ENCODE measurements around the gene F12. TPM values are rescaled to one million over a fixed set of nuclear protein-coding genes. Genes with fewer than 3 reads are reported as not detected.

Gene F12
- polyA plus RNA-seq, 3 donors: 1.4 to 5.5 (median 1.5) TPM

- peaks cover 35% of the 10 kb centered on the region for H3K4me1 Mint-ChIP-seq
- peaks cover 34 to 52% of the 10 kb centered on the region in 2 donors for H3K36me3 Mint-ChIP-seq
- no peak overlapping the region for H3K4me3 Mint-ChIP-seq
- H3K27me3 Mint-ChIP-seq (ENCODE audit: low read depth in 3 of 3): peaks cover 0 to 14% (median 6%) of the 10 kb centered on the region in 3 donors
- H3K9me3 Mint-ChIP-seq: peaks cover 0 to 5% (median 0%) of the 10 kb centered on the region in 7 donors
- no peak overlapping the region for H3K27ac Mint-ChIP-seq
- H3K27ac ChIP-seq (ENCODE audit: low read depth in 1 of 2, low read length in 2 of 2): no peak overlapping the region
- no peak overlapping the region for H3K4me3 ChIP-seq (replicated peaks in 1 of 3; ENCODE audit: low read depth in 2 of 3, low read length in 3 of 3)
- peaks cover 24 to 34% of the 10 kb centered on the region in 2 donors for H3K4me1 ChIP-seq (ENCODE audit: control insufficient read depth in 1 of 2, insufficient read depth in 2 of 2, low read length in 2 of 2)
- WGBS (ENCODE audit: insufficient coverage): 100% methylated on average over 3 of the region's 5 CpGs
- peaks cover 47% of the 10 kb centered on the region for H4K20me1 ChIP-seq (ENCODE audit: insufficient read depth, low read length)
- H2AFZ ChIP-seq (ENCODE audit: insufficient read depth, low read depth, low read length, poor library complexity, severe bottlenecking): no peak overlapping the region
- no peak for TF ChIP-seq CTCF (IDR thresholded peaks at IDR 0.05)
- no peaks in the 10 kb centered on the region for H3K27me3 ChIP-seq (ENCODE audit: control insufficient read depth in 2 of 2, insufficient read depth in 2 of 2, low read length in 2 of 2)
- intact Hi-C loops (cut with micrococcal nuclease): loop anchor here in 1 of 2 donors (10.0 kb wide), 1 partner anchor 691 kb away; no protein-coding TSS in a partner anchor
- no peak overlapping the region for H3K9ac ChIP-seq (ENCODE audit: insufficient read depth, low read length, poor library complexity, severe bottlenecking)
- no peak for DNase-seq
- no peak overlapping the region for H3K4me2 ChIP-seq (replicated peaks; ENCODE audit: extremely low read depth, low read length, poor library complexity, severe bottlenecking)
- no peaks in the 10 kb centered on the region for H3K79me2 ChIP-seq (ENCODE audit: insufficient read depth, low read length)
- no peaks in the 10 kb centered on the region for H3K9me3 ChIP-seq (replicated peaks in 1 of 2; ENCODE audit: control insufficient read depth in 1 of 2, insufficient read depth in 1 of 2, low read length in 2 of 2)
- peaks cover 42 to 46% of the 10 kb centered on the region in 2 donors for H3K36me3 ChIP-seq (replicated peaks in 1 of 2; ENCODE audit: control insufficient read depth in 1 of 2, insufficient read depth in 2 of 2, low read length in 2 of 2)
Observed at GRCh38 chr5:177374211-177374610, 35.2 kb downstream of the F12 start.

- Mint-ChIP-seq H3K36me3 (peaks cover 38 to 56% of the 10 kb centered on the region in 2 donors), H3K27me3 (ENCODE audit: low read depth in 3 of 3) (peaks cover 0 to 14% (median 6%) of the 10 kb centered on the region in 3 donors), H3K4me1 (peaks cover 38% of the 10 kb centered on the region), H3K27ac (no peak overlapping the region), H3K9me3 (peaks cover 0 to 5% (median 0%) of the 10 kb centered on the region in 7 donors), H3K4me3 (no peak overlapping the region)
- Histone ChIP-seq H3K36me3 (replicated peaks in 1 of 2; ENCODE audit: control insufficient read depth in 1 of 2, insufficient read depth in 2 of 2, low read length in 2 of 2) (peaks cover 46 to 50% of the 10 kb centered on the region in 2 donors), H3K9ac (ENCODE audit: insufficient read depth, low read length, poor library complexity, severe bottlenecking) (no peak overlapping the region), H3K27me3 (ENCODE audit: control insufficient read depth in 2 of 2, insufficient read depth in 2 of 2, low read length in 2 of 2) (no peaks in the 10 kb centered on the region), H3K79me2 (ENCODE audit: insufficient read depth, low read length) (no peaks in the 10 kb centered on the region), H3K4me3 (replicated peaks in 1 of 3; ENCODE audit: low read depth in 2 of 3, low read length in 3 of 3) (no peak overlapping the region), H3K4me2 (replicated peaks; ENCODE audit: extremely low read depth, low read length, poor library complexity, severe bottlenecking) (no peak overlapping the region), H3K4me1 (ENCODE audit: control insufficient read depth in 1 of 2, insufficient read depth in 2 of 2, low read length in 2 of 2) (peaks cover 24 to 38% of the 10 kb centered on the region in 2 donors), H3K9me3 (replicated peaks in 1 of 2; ENCODE audit: control insufficient read depth in 1 of 2, insufficient read depth in 1 of 2, low read length in 2 of 2) (no peaks in the 10 kb centered on the region), H4K20me1 (ENCODE audit: insufficient read depth, low read length) (peaks cover 51% of the 10 kb centered on the region), H2AFZ (ENCODE audit: insufficient read depth, low read depth, low read length, poor library complexity, severe bottlenecking) (no peak overlapping the region), H3K27ac (ENCODE audit: low read depth in 1 of 2, low read length in 2 of 2) (no peak overlapping the region)
- no peak for DNase-seq
- TF ChIP-seq CTCF (IDR thresholded peaks at IDR 0.05): no peak
- intact Hi-C loops (cut with micrococcal nuclease): loop anchor here in 1 of 2 donors (10.0 kb wide), 1 partner anchor 691 kb away; no protein-coding TSS in a partner anchor
- 80% methylated on average over 6 of the region's 6 CpGs for WGBS (ENCODE audit: insufficient coverage)
Observed at GRCh38 chr5:177373806-177374205, 35.6 kb downstream of the F12 start.
